Measurements from ENCODE around the gene TMEM41B.
A peak's percentile ranks its signal among the peaks of the same experiment; 100 is the strongest.
"Not testable (repeated sequence)": the region's sequence is repeated elsewhere in the genome, so short reads cannot be mapped to it uniquely, and the experiment has no call there.

TMEM41B gene

GRCh38 chr11:9314291-9315077 lies at the start of gene TMEM41B:
Gene TMEM41B (minus strand): TSS chr11:9314593. CDS start chr11:9314441, 152 bp downstream.
- peak within 1 kb of the TSS; percentile 82 for H3K27ac ChIP-seq (ENCODE audit: low read length)
- H3K4me1 ChIP-seq (ENCODE audit: insufficient read depth, low read length): peaks cover 10% of the 10 kb centered on the region; the same call in 1 of the 2 replicates
- peak within 1 kb of the TSS; percentile 89 for H3K9ac ChIP-seq (ENCODE audit: low read depth, low read length)
- H3K9me3 ChIP-seq (ENCODE audit: insufficient read depth, low read depth, low read length): no peaks in the 10 kb centered on the region
- peak within 1 kb of the TSS; percentile 92 for H3K4me3 ChIP-seq (ENCODE audit: low read length)
- H3K27me3 ChIP-seq (ENCODE audit: insufficient read depth, low read length): no peaks in the 10 kb centered on the region
- no peaks in the 10 kb centered on the region for H3K36me3 ChIP-seq (ENCODE audit: insufficient read depth, low read depth, low read length)

GRCh38 chr11:9362393-9362863 lies 48.0 kb upstream of the TMEM41B start:
- no peak overlapping the region for H3K27ac ChIP-seq (ENCODE audit: low read length)
- no peaks in the 10 kb centered on the region for H3K36me3 ChIP-seq (ENCODE audit: insufficient read depth, low read depth, low read length)
- peaks cover 12% of the 10 kb centered on the region for H3K4me1 ChIP-seq (ENCODE audit: insufficient read depth, low read length)
- H3K4me3 ChIP-seq (ENCODE audit: low read length): no peak overlapping the region
- no peaks in the 10 kb centered on the region for H3K27me3 ChIP-seq (ENCODE audit: insufficient read depth, low read length)
- H3K9ac ChIP-seq (ENCODE audit: low read depth, low read length): peak overlapping the region; percentile 95; the same call in 1 of the 2 replicates
- no peaks in the 10 kb centered on the region for H3K9me3 ChIP-seq (ENCODE audit: insufficient read depth, low read depth, low read length)

GRCh38 chr11:9360862-9361622 lies 46.6 kb upstream of the TMEM41B start:
- not testable (repeated sequence) for H3K9me3 ChIP-seq (ENCODE audit: insufficient read depth, low read depth, low read length); H3K4me3 ChIP-seq (ENCODE audit: low read length); H3K36me3 ChIP-seq (ENCODE audit: insufficient read depth, low read depth, low read length); H3K9ac ChIP-seq (ENCODE audit: low read depth, low read length); H3K27ac ChIP-seq (ENCODE audit: low read length); H3K27me3 ChIP-seq (ENCODE audit: insufficient read depth, low read length)
- H3K4me1 ChIP-seq (ENCODE audit: insufficient read depth, low read length): peaks cover 12% of the 10 kb centered on the region

GRCh38 chr11:9357041-9357440 lies 42.6 kb upstream of the TMEM41B start:
- Histone ChIP-seq H3K9ac (ENCODE audit: low read depth, low read length) (no peak overlapping the region), H3K36me3 (ENCODE audit: insufficient read depth, low read depth, low read length) (no peaks in the 10 kb centered on the region), H3K27me3 (ENCODE audit: insufficient read depth, low read length) (no peaks in the 10 kb centered on the region), H3K4me3 (ENCODE audit: low read length) (no peak overlapping the region), H3K9me3 (ENCODE audit: insufficient read depth, low read depth, low read length) (no peaks in the 10 kb centered on the region), H3K4me1 (ENCODE audit: insufficient read depth, low read length) (no peaks in the 10 kb centered on the region), H3K27ac (ENCODE audit: low read length) (no peak overlapping the region)

- Histone ChIP-seq H3K4me1 (ENCODE audit: insufficient read depth, low read length) (peaks cover 18% of the 10 kb centered on the region; the same call in 1 of the 2 replicates), H3K4me3 (ENCODE audit: low read length) (no peak overlapping the region), H3K9me3 (ENCODE audit: insufficient read depth, low read depth, low read length) (no peaks in the 10 kb centered on the region), H3K27ac (ENCODE audit: low read length) (no peak overlapping the region), H3K9ac (ENCODE audit: low read depth, low read length) (no peak overlapping the region), H3K36me3 (ENCODE audit: insufficient read depth, low read depth, low read length) (no peaks in the 10 kb centered on the region), H3K27me3 (ENCODE audit: insufficient read depth, low read length) (no peaks in the 10 kb centered on the region)
Measured at GRCh38 chr11:9351321-9351881, 37.0 kb upstream of the TMEM41B start.

GRCh38 chr11:9347779-9348178 lies 33.4 kb upstream of the TMEM41B start:
- H3K36me3 ChIP-seq (ENCODE audit: insufficient read depth, low read depth, low read length); H3K4me3 ChIP-seq (ENCODE audit: low read length); H3K27ac ChIP-seq (ENCODE audit: low read length); H3K27me3 ChIP-seq (ENCODE audit: insufficient read depth, low read length); H3K9ac ChIP-seq (ENCODE audit: low read depth, low read length); H3K9me3 ChIP-seq (ENCODE audit: insufficient read depth, low read depth, low read length): not testable (repeated sequence)
- H3K4me1 ChIP-seq (ENCODE audit: insufficient read depth, low read length): peaks cover 18% of the 10 kb centered on the region; the same call in 1 of the 2 replicates

- Histone ChIP-seq H3K4me1 (ENCODE audit: insufficient read depth, low read length) (peaks cover 18% of the 10 kb centered on the region; the same call in 1 of the 2 replicates), H3K27me3 (ENCODE audit: insufficient read depth, low read length) (no peaks in the 10 kb centered on the region)
Measured at GRCh38 chr11:9347100-9347499, 32.7 kb upstream of the TMEM41B start.

GRCh38 chr11:9344061-9344680 lies 29.8 kb upstream of the TMEM41B start:
- Histone ChIP-seq H3K27ac (ENCODE audit: low read length) (no peak overlapping the region), H3K9ac (ENCODE audit: low read depth, low read length) (no peak overlapping the region), H3K36me3 (ENCODE audit: insufficient read depth, low read depth, low read length) (no peaks in the 10 kb centered on the region), H3K4me1 (ENCODE audit: insufficient read depth, low read length) (peaks cover 18% of the 10 kb centered on the region; the same call in 1 of the 2 replicates), H3K9me3 (ENCODE audit: insufficient read depth, low read depth, low read length) (no peaks in the 10 kb centered on the region), H3K27me3 (ENCODE audit: insufficient read depth, low read length) (no peaks in the 10 kb centered on the region), H3K4me3 (ENCODE audit: low read length) (no peak overlapping the region)

More at GRCh38 chr11:9347100-9347499, 32.7 kb upstream of the TMEM41B start:
- Histone ChIP-seq H3K9me3 (ENCODE audit: insufficient read depth, low read depth, low read length) (no peaks in the 10 kb centered on the region), H3K9ac (ENCODE audit: low read depth, low read length) (no peak overlapping the region), H3K36me3 (ENCODE audit: insufficient read depth, low read depth, low read length) (no peaks in the 10 kb centered on the region), H3K4me3 (ENCODE audit: low read length) (no peak overlapping the region), H3K27ac (ENCODE audit: low read length) (no peak overlapping the region)

- Histone ChIP-seq H3K27ac (ENCODE audit: low read length) (no peak overlapping the region), H3K4me3 (ENCODE audit: low read length) (no peak overlapping the region), H3K9me3 (ENCODE audit: insufficient read depth, low read depth, low read length) (no peaks in the 10 kb centered on the region)
Measured at GRCh38 chr11:9341638-9342178, 27.3 kb upstream of the TMEM41B start.

GRCh38 chr11:9332655-9333054 lies 18.3 kb upstream of the TMEM41B start:
- H3K36me3 ChIP-seq (ENCODE audit: insufficient read depth, low read depth, low read length): no peaks in the 10 kb centered on the region
- no peak overlapping the region for H3K27ac ChIP-seq (ENCODE audit: low read length)

More at GRCh38 chr11:9341638-9342178, 27.3 kb upstream of the TMEM41B start:
- Histone ChIP-seq H3K9ac (ENCODE audit: low read depth, low read length) (no peak overlapping the region), H3K36me3 (ENCODE audit: insufficient read depth, low read depth, low read length) (no peaks in the 10 kb centered on the region), H3K4me1 (ENCODE audit: insufficient read depth, low read length) (no peaks in the 10 kb centered on the region), H3K27me3 (ENCODE audit: insufficient read depth, low read length) (no peaks in the 10 kb centered on the region)

More at GRCh38 chr11:9332655-9333054, 18.3 kb upstream of the TMEM41B start:
- no peaks in the 10 kb centered on the region; the same call in 1 of the 2 replicates for H3K4me1 ChIP-seq (ENCODE audit: insufficient read depth, low read length)
- no peaks in the 10 kb centered on the region for H3K27me3 ChIP-seq (ENCODE audit: insufficient read depth, low read length)
- no peak overlapping the region for H3K4me3 ChIP-seq (ENCODE audit: low read length)
- no peaks in the 10 kb centered on the region for H3K9me3 ChIP-seq (ENCODE audit: insufficient read depth, low read depth, low read length)
- no peak overlapping the region for H3K9ac ChIP-seq (ENCODE audit: low read depth, low read length)
